HEK293T (cell line): Measurements from ENCODE around the gene SLC24A4.

Experiments
- BHLHE40 ChIP-seq: fragments of 450-650 bp; IDR thresholded peaks from 2 replicates; pipeline ENCODE4 v1.6.1; 2016; ENCODE audit warnings: mild to moderate bottlenecking, moderate library complexity, borderline replicate concordance
- FOXA1 ChIP-seq: fragments of 450-650 bp; IDR thresholded peaks from 2 replicates; pipeline ENCODE4 v1.6.1; 2016; ENCODE audit warnings: mild to moderate bottlenecking
- FOXK2 ChIP-seq: fragments of 450-650 bp; IDR thresholded peaks from 2 replicates; pipeline ENCODE4 v1.6.1; 2016; ENCODE audit warnings: mild to moderate bottlenecking
- L3MBTL2 ChIP-seq: fragments of 450-650 bp; conservative IDR thresholded peaks from 2 replicates; pipeline ENCODE4 v1.6.1; 2016; ENCODE audit warnings: mild to moderate bottlenecking
- LEF1 ChIP-seq: fragments of 450-650 bp; IDR thresholded peaks from 2 replicates; pipeline ENCODE4 v1.6.1; 2017; ENCODE audit warnings: mild to moderate bottlenecking, borderline replicate concordance
- SP1 ChIP-seq: fragments of 450-650 bp; IDR thresholded peaks from 2 replicates; pipeline ENCODE4 v1.6.1; 2017
- SUZ12 ChIP-seq: fragments of 450-650 bp; IDR thresholded peaks from 2 replicates; pipeline ENCODE4 v1.6.1; 2016; ENCODE audit warnings: mild to moderate bottlenecking
- TARDBP ChIP-seq: fragments of 450-650 bp; IDR thresholded peaks from 2 replicates; pipeline ENCODE4 v1.6.1; 2016
- TF ChIP-seq, protein P1 (sequence below): fragments of 450-650 bp; IDR thresholded peaks from 2 replicates; pipeline ENCODE4 v1.6.1; 2016

DNA sequence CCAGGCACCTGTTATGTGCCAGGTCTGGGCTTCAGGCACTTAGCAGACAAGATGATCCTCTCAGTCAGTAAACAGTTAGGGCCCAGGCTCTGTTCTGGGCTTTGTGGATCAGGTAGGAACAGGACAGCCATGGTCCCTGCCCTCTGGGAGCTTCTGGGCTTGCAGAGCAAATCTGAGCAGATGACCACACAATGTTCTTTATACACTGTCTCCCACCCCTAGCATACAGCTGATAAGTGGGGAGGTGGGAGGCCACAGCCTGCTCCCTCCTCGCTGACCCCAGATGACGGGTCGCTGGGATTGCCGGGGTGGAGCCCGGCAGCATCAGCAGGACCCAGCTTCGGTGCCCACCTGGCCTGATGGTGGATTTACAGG lies 137.6 kb downstream of the SLC24A4 start:
- TF ChIP-seq FOXK2 (no peak), L3MBTL2 (no peak), SP1 (no peak), BHLHE40 (no peak), LEF1 (no peak), TARDBP (no peak), FOXA1 (no peak), SUZ12 (no peak)
- TF ChIP-seq, protein P1, sequence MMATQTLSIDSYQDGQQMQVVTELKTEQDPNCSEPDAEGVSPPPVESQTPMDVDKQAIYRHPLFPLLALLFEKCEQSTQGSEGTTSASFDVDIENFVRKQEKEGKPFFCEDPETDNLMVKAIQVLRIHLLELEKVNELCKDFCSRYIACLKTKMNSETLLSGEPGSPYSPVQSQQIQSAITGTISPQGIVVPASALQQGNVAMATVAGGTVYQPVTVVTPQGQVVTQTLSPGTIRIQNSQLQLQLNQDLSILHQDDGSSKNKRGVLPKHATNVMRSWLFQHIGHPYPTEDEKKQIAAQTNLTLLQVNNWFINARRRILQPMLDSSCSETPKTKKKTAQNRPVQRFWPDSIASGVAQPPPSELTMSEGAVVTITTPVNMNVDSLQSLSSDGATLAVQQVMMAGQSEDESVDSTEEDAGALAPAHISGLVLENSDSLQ, result no peak
